Measurements from ENCODE around the gene TRMO. TPM values are rescaled to one million over a fixed set of nuclear protein-coding genes. Genes with fewer than 3 reads are reported as not detected.

The TRMO gene
- total RNA-seq, 1 experiment from 2014 or later: 15.8 TPM

DNA sequence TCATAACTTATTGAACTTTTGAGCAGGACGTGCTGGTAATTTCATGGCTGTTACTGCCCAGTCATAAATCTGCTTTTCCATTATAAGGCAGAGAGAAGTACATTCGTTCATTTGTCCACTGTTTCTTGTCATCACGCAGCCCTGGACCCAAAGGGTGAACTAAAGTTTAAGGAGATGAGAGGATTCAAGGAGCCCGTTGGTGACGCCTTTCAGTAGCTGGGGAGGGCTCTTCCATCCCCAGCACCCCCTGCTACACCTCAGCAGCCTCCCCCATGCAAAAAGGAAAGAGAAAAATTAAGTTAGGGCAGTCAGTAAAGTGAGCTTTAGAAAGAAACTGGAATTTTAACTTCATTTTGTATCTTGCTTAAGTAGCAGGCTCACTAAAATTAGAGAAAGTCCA lies 66.4 kb downstream of the TRMO start:
- ChIA-PET POLR2A (ENCODE audit: unreplicated experiment) (no interaction called here), CTCF (no interaction called here)
- TF ChIP-seq, protein P1, sequence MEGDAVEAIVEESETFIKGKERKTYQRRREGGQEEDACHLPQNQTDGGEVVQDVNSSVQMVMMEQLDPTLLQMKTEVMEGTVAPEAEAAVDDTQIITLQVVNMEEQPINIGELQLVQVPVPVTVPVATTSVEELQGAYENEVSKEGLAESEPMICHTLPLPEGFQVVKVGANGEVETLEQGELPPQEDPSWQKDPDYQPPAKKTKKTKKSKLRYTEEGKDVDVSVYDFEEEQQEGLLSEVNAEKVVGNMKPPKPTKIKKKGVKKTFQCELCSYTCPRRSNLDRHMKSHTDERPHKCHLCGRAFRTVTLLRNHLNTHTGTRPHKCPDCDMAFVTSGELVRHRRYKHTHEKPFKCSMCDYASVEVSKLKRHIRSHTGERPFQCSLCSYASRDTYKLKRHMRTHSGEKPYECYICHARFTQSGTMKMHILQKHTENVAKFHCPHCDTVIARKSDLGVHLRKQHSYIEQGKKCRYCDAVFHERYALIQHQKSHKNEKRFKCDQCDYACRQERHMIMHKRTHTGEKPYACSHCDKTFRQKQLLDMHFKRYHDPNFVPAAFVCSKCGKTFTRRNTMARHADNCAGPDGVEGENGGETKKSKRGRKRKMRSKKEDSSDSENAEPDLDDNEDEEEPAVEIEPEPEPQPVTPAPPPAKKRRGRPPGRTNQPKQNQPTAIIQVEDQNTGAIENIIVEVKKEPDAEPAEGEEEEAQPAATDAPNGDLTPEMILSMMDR (conservative IDR thresholded peaks at IDR 0.05): no peak
- TF ChIP-seq EZH2 (IDR thresholded peaks at IDR 0.05; ENCODE audit: low read depth): no peak
- Histone ChIP-seq H3K27me3 (ENCODE audit: insufficient read depth, low read depth) (no peaks in the 10 kb centered on the region), H3K79me2 (ENCODE audit: low read depth) (peaks cover 6% of the 10 kb centered on the region; the same call in 1 of the 2 replicates), H3K9me3 (ENCODE audit: insufficient read depth, low read depth) (no peaks in the 10 kb centered on the region), H3K9me2 (ENCODE audit: insufficient read depth) (no peaks in the 10 kb centered on the region), H4K20me1 (ENCODE audit: insufficient read depth) (no peaks in the 10 kb centered on the region), H3F3A (ENCODE audit: insufficient read depth, low read depth) (peaks cover 5% of the 10 kb centered on the region; the same call in 1 of the 2 replicates), H2AFZ (no peak overlapping the region), H3K36me3 (ENCODE audit: low read depth) (no peaks in the 10 kb centered on the region), H3K27ac (no peak overlapping the region), H3K4me1 (replicated peaks; ENCODE audit: insufficient read depth) (no peaks in the 10 kb centered on the region), H3K4me3 (no peak overlapping the region), H3K4me2 (no peak overlapping the region)
- DNase-seq: no peak
- BruUV-seq (replicated peaks): no TSS peak
- intact Hi-C loops (cut with micrococcal nuclease; ENCODE audit: unreplicated experiment): no loop called here

DNA sequence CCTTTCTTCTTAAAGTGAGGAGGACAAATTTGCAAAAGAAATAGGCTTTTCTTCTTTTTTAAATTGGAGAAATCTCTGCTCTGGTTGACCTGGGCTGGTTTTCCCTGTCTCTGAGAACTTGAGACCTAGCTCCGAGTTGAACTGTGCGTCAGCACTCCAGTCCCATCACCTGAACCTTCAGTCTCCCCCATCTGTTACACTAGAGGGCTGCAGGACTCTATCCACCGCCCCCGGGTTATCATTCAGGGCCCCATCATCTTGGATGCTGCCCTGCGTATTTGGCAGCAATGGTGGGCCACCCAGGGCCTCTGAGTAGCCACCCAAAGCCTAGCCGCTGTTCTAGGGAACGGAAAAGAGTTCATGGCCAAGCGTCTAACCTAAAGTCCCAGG lies 66.8 kb downstream of the TRMO start:
- POLR2A ChIA-PET (ENCODE audit: unreplicated experiment): no interaction called here
- H3K4me1 ChIP-seq (replicated peaks; ENCODE audit: insufficient read depth): peaks cover 3% of the 10 kb centered on the region; the same call in 1 of the 2 replicates
- no peaks in the 10 kb centered on the region for H3K27me3 ChIP-seq (ENCODE audit: insufficient read depth, low read depth)
- H3F3A ChIP-seq (ENCODE audit: insufficient read depth, low read depth): peaks cover 5% of the 10 kb centered on the region; the same call in 1 of the 2 replicates
- no peak for DNase-seq
- BruUV-seq (replicated peaks): no TSS peak
- H3K4me2 ChIP-seq: no peak overlapping the region
- no peak overlapping the region for H3K27ac ChIP-seq
- H3K9me3 ChIP-seq (ENCODE audit: insufficient read depth, low read depth): no peaks in the 10 kb centered on the region
- H2AFZ ChIP-seq: no peak overlapping the region
- H3K9me2 ChIP-seq (ENCODE audit: insufficient read depth): no peaks in the 10 kb centered on the region
- no peaks in the 10 kb centered on the region for H3K36me3 ChIP-seq (ENCODE audit: low read depth)
- CTCF ChIA-PET: no interaction called here
- TF ChIP-seq, protein P1 (conservative IDR thresholded peaks at IDR 0.05): no peak
- no peak for TF ChIP-seq EZH2 (IDR thresholded peaks at IDR 0.05; ENCODE audit: low read depth)
- H3K79me2 ChIP-seq (ENCODE audit: low read depth): peaks cover 8% of the 10 kb centered on the region; the same call in 1 of the 2 replicates
- H3K4me3 ChIP-seq: no peak overlapping the region
- intact Hi-C loops (cut with micrococcal nuclease; ENCODE audit: unreplicated experiment): no loop called here
- H4K20me1 ChIP-seq (ENCODE audit: insufficient read depth): no peaks in the 10 kb centered on the region

GRCh38 chr9:97854696-97855485 lies 67.4 kb downstream of the TRMO start:
- Histone ChIP-seq H3F3A (ENCODE audit: insufficient read depth, low read depth) (peaks cover 5% of the 10 kb centered on the region; the same call in 1 of the 2 replicates), H2AFZ (no peak overlapping the region), H3K27me3 (ENCODE audit: insufficient read depth, low read depth) (no peaks in the 10 kb centered on the region), H3K4me1 (replicated peaks; ENCODE audit: insufficient read depth) (peaks cover 6% of the 10 kb centered on the region; the same call in 1 of the 2 replicates), H3K27ac (no peak overlapping the region), H3K36me3 (ENCODE audit: low read depth) (no peaks in the 10 kb centered on the region), H4K20me1 (ENCODE audit: insufficient read depth) (no peaks in the 10 kb centered on the region), H3K4me2 (no peak overlapping the region), H3K9me3 (ENCODE audit: insufficient read depth, low read depth) (no peaks in the 10 kb centered on the region), H3K9me2 (ENCODE audit: insufficient read depth) (no peaks in the 10 kb centered on the region), H3K4me3 (no peak overlapping the region), H3K79me2 (ENCODE audit: low read depth) (peaks cover 14% of the 10 kb centered on the region)
- no peak for DNase-seq
- POLR2A ChIA-PET (ENCODE audit: unreplicated experiment): no interaction called here
- TF ChIP-seq, protein P1 (conservative IDR thresholded peaks at IDR 0.05): no peak
- no peak for TF ChIP-seq EZH2 (IDR thresholded peaks at IDR 0.05; ENCODE audit: low read depth)
- BruUV-seq (replicated peaks): no TSS peak
- CTCF ChIA-PET: no interaction called here
- intact Hi-C loops (cut with micrococcal nuclease; ENCODE audit: unreplicated experiment): no loop called here

Other genes with a start within 250 kb of the TRMO start
- 11.6 and 17.4 TPM in 2 replicates for gene XPA, start 225.2 kb downstream of the TRMO start, total RNA-seq (2021)
- gene FOXE1, start 69.3 kb downstream of the TRMO start, total RNA-seq (2021): 5.7 and 7.7 TPM in 2 replicates
- gene HEMGN, start 15.7 kb upstream of the TRMO start, total RNA-seq (2021): not detected in 2 replicates
- gene ANP32B, start 60.8 kb upstream of the TRMO start, total RNA-seq (2021): 280 and 284 TPM in 2 replicates
- gene NANS, start 134.2 kb upstream of the TRMO start, total RNA-seq (2021): 74.6 and 84.9 TPM in 2 replicates
- 18.1 and 20.2 TPM in 2 replicates for gene TRIM14, start 196.7 kb upstream of the TRMO start, total RNA-seq (2021)

Data from PC-9 (cell line).